ENCODE data around the gene LRIG2.
"Not testable (repeated sequence)": the region's sequence is repeated elsewhere in the genome, so short reads cannot be mapped to it uniquely, and the experiment has no call there.

Gene LRIG2

GRCh38 chr1:113072757-113073478 is at the start of gene LRIG2:
Gene LRIG2, plus strand, starts transcription at chr1:113073198. Its CDS starts 209 bp downstream, at chr1:113073407.
- peak; percentile 99 for DNase-seq

GRCh38 chr1:113023316-113023715 is 49.7 kb upstream of the LRIG2 start:
- DNase-seq, result not testable (repeated sequence)

- no peak for DNase-seq
Measured at GRCh38 chr1:113027007-113027406, 46.0 kb upstream of the LRIG2 start.

GRCh38 chr1:113027449-113027848 is 45.5 kb upstream of the LRIG2 start:
- DNase-seq, result no peak

- DNase-seq, result no peak
Measured at GRCh38 chr1:113029822-113030221, 43.2 kb upstream of the LRIG2 start.

GRCh38 chr1:113031171-113031933 is 41.6 kb upstream of the LRIG2 start:
- no peak for DNase-seq

GRCh38 chr1:113035086-113035485 is 37.9 kb upstream of the LRIG2 start:
- no peak for DNase-seq

- no peak for DNase-seq
Measured at GRCh38 chr1:113036639-113037321, 36.2 kb upstream of the LRIG2 start.

- DNase-seq, result no peak
Measured at GRCh38 chr1:113040041-113040440, 33.0 kb upstream of the LRIG2 start.

- no peak for DNase-seq
Measured at GRCh38 chr1:113040718-113041412, 32.1 kb upstream of the LRIG2 start.

- no peak for DNase-seq
Measured at GRCh38 chr1:113041569-113042284, 31.3 kb upstream of the LRIG2 start.

- peak; percentile 95 for DNase-seq
Measured at GRCh38 chr1:113042285-113043143, 30.5 kb upstream of the LRIG2 start.

- not testable (repeated sequence) for DNase-seq
Measured at GRCh38 chr1:113043144-113043488, 29.9 kb upstream of the LRIG2 start.

- DNase-seq, result no peak
Measured at GRCh38 chr1:113046569-113046968, 26.4 kb upstream of the LRIG2 start.

GRCh38 chr1:113048064-113048463 is 24.9 kb upstream of the LRIG2 start:
- DNase-seq, result no peak

- DNase-seq, result no peak
Measured at GRCh38 chr1:113053344-113054126, 19.5 kb upstream of the LRIG2 start.

GRCh38 chr1:113055570-113055969 is 17.4 kb upstream of the LRIG2 start:
- no peak for DNase-seq

GRCh38 chr1:113057006-113057405 is 16.0 kb upstream of the LRIG2 start:
- DNase-seq, result peak; percentile 12

- no peak for DNase-seq
Measured at GRCh38 chr1:113058941-113059706, 13.9 kb upstream of the LRIG2 start.

GRCh38 chr1:113063456-113063855 is 9.5 kb upstream of the LRIG2 start:
- DNase-seq, result not testable (repeated sequence)

Measured in NCI-H526 treated with DMSO at 0.1 percent for 48 hours (cell line).